Aorta (tissue), 5 donors: ENCODE results near the gene SMCO3. TPM values are rescaled to one million over a fixed set of nuclear protein-coding genes. Genes with fewer than 3 reads are reported as not detected.

Source experiments
- ATAC-seq: fragments of 200-7000 bp; cut with Tn5 transposase; one replicate; pipeline ENCODE4 v1.9.1; 2022; ENCODE audit warnings: moderate library complexity; ENCODE audit not compliant: low FRiP score
- DNase-seq, 2 donors: peaks; one replicate each; pipeline ENCODE4 v3.0.0-alpha.2; 2020
- H3K27ac ChIP-seq, 2 donors: one replicate each; pipeline ENCODE4 v1.5.1; 2013; ENCODE audit warnings: low read length in 2 of 2, mild to moderate bottlenecking in 2 of 2, moderate library complexity in 2 of 2, control low read depth in 1 of 2, inconsistent platforms in 1 of 2, low read depth in 1 of 2
- H3K27me3 ChIP-seq, 2 donors: one replicate each; pipeline ENCODE4 v1.6.1; 2013; ENCODE audit warnings: control low read depth in 1 of 2, low read length in 1 of 2, mild to moderate bottlenecking in 1 of 2, moderate library complexity in 1 of 2; ENCODE audit not compliant: insufficient read depth in 2 of 2, control insufficient read depth in 1 of 2
- H3K36me3 ChIP-seq, 2 donors: one replicate each; pipeline ENCODE4 v1.6.1; 2013; ENCODE audit warnings: control low read depth in 1 of 2, low read length in 1 of 2, mild to moderate bottlenecking in 1 of 2; ENCODE audit not compliant: insufficient read depth in 2 of 2, control insufficient read depth in 1 of 2
- H3K4me1 ChIP-seq, 2 donors: one replicate each; pipeline ENCODE4 v1.6.1; 2013; ENCODE audit warnings: low read length in 2 of 2, control low read depth in 1 of 2, mild to moderate bottlenecking in 1 of 2, moderate library complexity in 1 of 2; ENCODE audit not compliant: insufficient read depth in 2 of 2, control insufficient read depth in 1 of 2
- H3K4me3 ChIP-seq, 2 donors: one replicate each; pipeline ENCODE4 v1.5.1; 2013; ENCODE audit warnings: low read length in 2 of 2, control low read depth in 1 of 2, mild to moderate bottlenecking in 1 of 2
- H3K9me3 ChIP-seq: one replicate; pipeline ENCODE4 v1.6.1; 2013; ENCODE audit warnings: mild to moderate bottlenecking, low read length; ENCODE audit not compliant: control insufficient read depth
- WGBS, 2 donors: extraction: QIAGEN DNeasy Blood & Tissue Kit; methylation state at CpG; one replicate each; pipeline ENCODE4 v1.1.7; 2013; 5-methylcytosine and 5-hydroxymethylcytosine counted together
- intact Hi-C, 2 donors: fragments of 100-400 bp; cut with DNase I; formaldehyde crosslinking; loops; one replicate each; pipeline versions ENCODE4 v1.14.2 to v1.15.0; 2022
- polyA plus RNA-seq, 2 donors: library from polyadenylated mRNA; stranded (reverse); fragments of 200-250 nt; gene quantifications; one replicate each; pipeline ENCODE4 v1.2.3, GENCODE V29; 2013
- total RNA-seq, 2 donors: library from RNA; stranded (reverse); fragmentation: NEBNext Ultra II Directional; extraction: Animal tissue kit (Norgen Biotek cat#: 25700); gene quantifications; one replicate each; pipeline ENCODE4 v1.2.1, GENCODE V29; 2021
- donor health status: healthy with polysubstance abuse.
- donor health status: Bipolar disorder and iron deficiency.
- donor health status: DM: no; HTN: no; CAD: no.
- donor health status: DM: no; HTN: no; CAD: no.
- donor health status: DM: yes; HTN: yes; CAD: no.

The SMCO3 gene
- total and polyA plus RNA-seq, 4 donors: 0.26 to 3.0 (median 0.96) TPM

- Histone ChIP-seq H3K9me3 (no peaks in the 10 kb centered on the region), H3K27me3 (no peaks in the 10 kb centered on the region), H3K4me3 (no peak overlapping the region), H3K4me1 (no peaks in the 10 kb centered on the region), H3K27ac (no peak overlapping the region), H3K36me3 (no peaks in the 10 kb centered on the region)
- WGBS, 2 donors: 47% methylated on average over 17 of the region's 17 CpGs
- intact Hi-C loops: no loop called here
- no peak for DNase-seq
- ATAC-seq: no peak
Observed at GRCh38 chr12:14756334-14757143, 57.4 kb downstream of the SMCO3 start.

Other genes starting within 250 kb of the SMCO3 start
- gene PLBD1, start 246.3 kb downstream of the SMCO3 start, total RNA-seq: 10 to 100 TPM; 11.6 to 24.8 TPM
- gene PLBD1, start 246.3 kb downstream of the SMCO3 start, polyA plus RNA-seq: 1 to 10 TPM; 3.0 to 6.3 TPM
- not detected for gene GUCY2C, start 117.6 kb downstream of the SMCO3 start, total RNA-seq
- gene GUCY2C, start 117.6 kb downstream of the SMCO3 start, polyA plus RNA-seq: 1 to 10 TPM in 1 of 2 donors, not detected in 1; 3.0 TPM
- gene WBP11, start 10.7 kb downstream of the SMCO3 start, total RNA-seq: 10 to 100 TPM; 43.2 to 44.7 TPM
- gene WBP11, start 10.7 kb downstream of the SMCO3 start, polyA plus RNA-seq: 10 to 100 TPM; 16.9 TPM
- gene C12orf60, start 10.5 kb downstream of the SMCO3 start, total RNA-seq: 1 to 10 TPM in 1 of 2 donors, under 1 TPM in 1; 0.91 to 1.1 TPM
- 1 to 10 TPM in 1 of 2 donors, under 1 TPM in 1; 0.56 to 1.9 TPM for gene C12orf60, start 10.5 kb downstream of the SMCO3 start, polyA plus RNA-seq
- gene ART4, start 29.3 kb upstream of the SMCO3 start, total RNA-seq: 10 to 100 TPM in 1 of 2 donors, 1 to 10 TPM in 1; 5.6 to 11.6 TPM
- 10 to 100 TPM; 10.5 to 50.8 TPM for gene ART4, start 29.3 kb upstream of the SMCO3 start, polyA plus RNA-seq
- over 10,000 TPM in 1 of 2 donors, 1,000 to 10,000 TPM in 1; 7,115 to 12,824 TPM for gene MGP, start 71.7 kb upstream of the SMCO3 start, total RNA-seq
- gene MGP, start 71.7 kb upstream of the SMCO3 start, polyA plus RNA-seq: over 10,000 TPM; 16,275 to 16,848 TPM
- gene ERP27, start 124.4 kb upstream of the SMCO3 start, total RNA-seq: 1 to 10 TPM; 1.3 to 3.2 TPM
- 1 to 10 TPM in 1 of 2 donors, under 1 TPM in 1; 0.20 to 5.3 TPM for gene ERP27, start 124.4 kb upstream of the SMCO3 start, polyA plus RNA-seq
- gene ARHGDIB, start 147.4 kb upstream of the SMCO3 start, total RNA-seq: 100 to 1,000 TPM; 119 to 143 TPM
- gene ARHGDIB, start 147.4 kb upstream of the SMCO3 start, polyA plus RNA-seq: 100 to 1,000 TPM; 160 to 248 TPM
- not detected for gene PDE6H, start 158.9 kb upstream of the SMCO3 start, total RNA-seq
- not detected for gene PDE6H, start 158.9 kb upstream of the SMCO3 start, polyA plus RNA-seq